T-helper 17 cell (primary cell): Measurements from ENCODE around the gene SPOCD1. TPM values are rescaled to one million over a fixed set of nuclear protein-coding genes. Genes with fewer than 3 reads are reported as not detected.

Experiments
- ATAC-seq: fragments of 150-1000 bp; cut with Tn5 transposase; 2 replicates; pipeline ENCODE4 v1.10.0; 2021; ENCODE audit warnings: mild to moderate bottlenecking, moderate library complexity
- DNase-seq, 3 donors: peaks; one replicate each; pipeline versions ENCODE4 v3.0.0 to v3.0.0-alpha.2; 2020 to 2021
- H3K9me3 ChIP-seq: one replicate; pipeline ENCODE4 v1.7.0; 2013; ENCODE audit warnings: low read length, mild to moderate bottlenecking; ENCODE audit not compliant: control insufficient read depth, poor library complexity, severe bottlenecking
- H3K27ac Mint-ChIP-seq: one replicate; pipeline ENCODE4 v1.8.0; 2022; ENCODE audit warnings: mild to moderate bottlenecking, moderate library complexity, mixed read lengths
- H3K27me3 Mint-ChIP-seq: one replicate; pipeline ENCODE4 v1.8.0; 2022; ENCODE audit warnings: mixed read lengths
- H3K36me3 Mint-ChIP-seq: one replicate; pipeline ENCODE4 v1.8.0; 2022; ENCODE audit warnings: low read depth, mixed read lengths
- H3K4me1 Mint-ChIP-seq: one replicate; pipeline ENCODE4 v1.8.0; 2022; ENCODE audit warnings: mild to moderate bottlenecking, mixed read lengths
- H3K4me3 Mint-ChIP-seq: one replicate; pipeline ENCODE4 v1.8.0; 2022; ENCODE audit warnings: mild to moderate bottlenecking, moderate library complexity, mixed read lengths
- total RNA-seq, 4 donors: library from RNA in 2 of 4; stranded (reverse) in 2 of 4; gene quantifications; one replicate each; pipeline ENCODE4 v1.2.3 and lab custom pipeline; 2022 to 2026

The SPOCD1 gene
- total RNA-seq, 2 donors from 2014 or later, result 0.30 to 7.5 TPM

GRCh38 chr1:31839662-31840343 lies 24.0 kb upstream of the SPOCD1 start:
- ATAC-seq (no peak), DNase-seq (no peak)
- Mint-ChIP-seq H3K4me3 (no peak overlapping the region), H3K4me1 (peaks cover 14% of the 10 kb centered on the region), H3K27ac (no peak overlapping the region), H3K36me3 (peaks cover 3% of the 10 kb centered on the region), H3K27me3 (no peaks in the 10 kb centered on the region)
- no peaks in the 10 kb centered on the region for H3K9me3 ChIP-seq

GRCh38 chr1:31837451-31838158 lies 21.8 kb upstream of the SPOCD1 start:
- H3K4me3 Mint-ChIP-seq, result no peak overlapping the region
- H3K9me3 ChIP-seq, result no peaks in the 10 kb centered on the region
- no peaks in the 10 kb centered on the region for H3K27me3 Mint-ChIP-seq
- H3K27ac Mint-ChIP-seq, result no peak overlapping the region
- peaks cover 14% of the 10 kb centered on the region for H3K4me1 Mint-ChIP-seq
- peaks cover 3% of the 10 kb centered on the region for H3K36me3 Mint-ChIP-seq
- DNase-seq (no peak), ATAC-seq (no peak)

GRCh38 chr1:31836638-31837037 lies 20.8 kb upstream of the SPOCD1 start:
- Mint-ChIP-seq H3K4me3 (no peak overlapping the region), H3K27ac (no peak overlapping the region), H3K4me1 (peaks cover 15% of the 10 kb centered on the region), H3K27me3 (no peaks in the 10 kb centered on the region), H3K36me3 (peaks cover 3% of the 10 kb centered on the region)
- no peaks in the 10 kb centered on the region for H3K9me3 ChIP-seq
- DNase-seq (no peak), ATAC-seq (no peak)

GRCh38 chr1:31835415-31835814 lies 19.6 kb upstream of the SPOCD1 start:
- no peak for DNase-seq
- no peaks in the 10 kb centered on the region for H3K27me3 Mint-ChIP-seq
- H3K27ac Mint-ChIP-seq, result no peak overlapping the region
- ATAC-seq, result no peak
- H3K9me3 ChIP-seq, result no peaks in the 10 kb centered on the region
- peaks cover 18% of the 10 kb centered on the region for H3K4me1 Mint-ChIP-seq
- H3K4me3 Mint-ChIP-seq, result no peak overlapping the region
- peaks cover 2% of the 10 kb centered on the region for H3K36me3 Mint-ChIP-seq

GRCh38 chr1:31834501-31834900 lies 18.7 kb upstream of the SPOCD1 start:
- no peak for ATAC-seq
- no peak for DNase-seq
- no peak overlapping the region for H3K4me3 Mint-ChIP-seq
- no peaks in the 10 kb centered on the region for H3K9me3 ChIP-seq
- no peak overlapping the region for H3K27ac Mint-ChIP-seq
- no peaks in the 10 kb centered on the region for H3K27me3 Mint-ChIP-seq
- H3K4me1 Mint-ChIP-seq, result peaks cover 18% of the 10 kb centered on the region
- H3K36me3 Mint-ChIP-seq, result peaks cover 2% of the 10 kb centered on the region

- H3K27ac Mint-ChIP-seq, result peak overlapping the region; percentile 9
- no peaks in the 10 kb centered on the region for H3K27me3 Mint-ChIP-seq
- H3K4me1 Mint-ChIP-seq, result peaks cover 26% of the 10 kb centered on the region
- H3K36me3 Mint-ChIP-seq, result no peaks in the 10 kb centered on the region
- H3K9me3 ChIP-seq, result no peaks in the 10 kb centered on the region
- DNase-seq (no peak), ATAC-seq (no peak)
- H3K4me3 Mint-ChIP-seq, result no peak overlapping the region
These were observed 15.9 kb upstream of the SPOCD1 start for GRCh38 chr1:31831397-31832378.

GRCh38 chr1:31830511-31830910 lies 14.7 kb upstream of the SPOCD1 start:
- ATAC-seq (no peak), DNase-seq (no peak)
- no peak overlapping the region for H3K27ac Mint-ChIP-seq
- H3K4me3 Mint-ChIP-seq, result no peak overlapping the region
- no peaks in the 10 kb centered on the region for H3K27me3 Mint-ChIP-seq
- H3K36me3 Mint-ChIP-seq, result no peaks in the 10 kb centered on the region
- H3K4me1 Mint-ChIP-seq, result peaks cover 30% of the 10 kb centered on the region
- no peaks in the 10 kb centered on the region for H3K9me3 ChIP-seq

GRCh38 chr1:31830065-31830464 lies 14.2 kb upstream of the SPOCD1 start:
- peaks cover 30% of the 10 kb centered on the region for H3K4me1 Mint-ChIP-seq
- no peak overlapping the region for H3K27ac Mint-ChIP-seq
- H3K4me3 Mint-ChIP-seq, result no peak overlapping the region
- DNase-seq (no peak), ATAC-seq (no peak)
- no peaks in the 10 kb centered on the region for H3K36me3 Mint-ChIP-seq
- no peaks in the 10 kb centered on the region for H3K27me3 Mint-ChIP-seq
- H3K9me3 ChIP-seq, result no peaks in the 10 kb centered on the region

GRCh38 chr1:31828926-31829690 lies 13.3 kb upstream of the SPOCD1 start:
- ATAC-seq (no peak), DNase-seq (no peak)
- Mint-ChIP-seq H3K36me3 (no peaks in the 10 kb centered on the region), H3K27me3 (no peaks in the 10 kb centered on the region), H3K4me1 (peaks cover 26% of the 10 kb centered on the region), H3K4me3 (no peak overlapping the region), H3K27ac (no peak overlapping the region)
- H3K9me3 ChIP-seq, result no peaks in the 10 kb centered on the region

- H3K9me3 ChIP-seq, result no peaks in the 10 kb centered on the region
- H3K27me3 Mint-ChIP-seq, result no peaks in the 10 kb centered on the region
- ATAC-seq (no peak), DNase-seq (no peak)
- peak overlapping the region; percentile 71 for H3K4me3 Mint-ChIP-seq
- H3K4me1 Mint-ChIP-seq, result peaks cover 26% of the 10 kb centered on the region
- peak overlapping the region; percentile 62 for H3K27ac Mint-ChIP-seq
- no peaks in the 10 kb centered on the region for H3K36me3 Mint-ChIP-seq
These were observed 12.5 kb upstream of the SPOCD1 start for GRCh38 chr1:31828341-31828740.

GRCh38 chr1:31823780-31824179 lies 8.0 kb upstream of the SPOCD1 start:
- Mint-ChIP-seq H3K4me3 (no peak overlapping the region), H3K27me3 (no peaks in the 10 kb centered on the region), H3K36me3 (no peaks in the 10 kb centered on the region), H3K4me1 (peaks cover 23% of the 10 kb centered on the region), H3K27ac (no peak overlapping the region)
- no peak for DNase-seq
- H3K9me3 ChIP-seq, result no peaks in the 10 kb centered on the region
- no peak for ATAC-seq

- Mint-ChIP-seq H3K27me3 (no peaks in the 10 kb centered on the region), H3K36me3 (no peaks in the 10 kb centered on the region), H3K4me3 (no peak overlapping the region), H3K27ac (no peak overlapping the region), H3K4me1 (peaks cover 16% of the 10 kb centered on the region)
- no peak for ATAC-seq
- no peak for DNase-seq
- H3K9me3 ChIP-seq, result no peaks in the 10 kb centered on the region
These were observed 6.9 kb upstream of the SPOCD1 start for GRCh38 chr1:31822766-31823165.
